ENCODE measurements around the gene DSCAM.

DSCAM gene

DNA sequence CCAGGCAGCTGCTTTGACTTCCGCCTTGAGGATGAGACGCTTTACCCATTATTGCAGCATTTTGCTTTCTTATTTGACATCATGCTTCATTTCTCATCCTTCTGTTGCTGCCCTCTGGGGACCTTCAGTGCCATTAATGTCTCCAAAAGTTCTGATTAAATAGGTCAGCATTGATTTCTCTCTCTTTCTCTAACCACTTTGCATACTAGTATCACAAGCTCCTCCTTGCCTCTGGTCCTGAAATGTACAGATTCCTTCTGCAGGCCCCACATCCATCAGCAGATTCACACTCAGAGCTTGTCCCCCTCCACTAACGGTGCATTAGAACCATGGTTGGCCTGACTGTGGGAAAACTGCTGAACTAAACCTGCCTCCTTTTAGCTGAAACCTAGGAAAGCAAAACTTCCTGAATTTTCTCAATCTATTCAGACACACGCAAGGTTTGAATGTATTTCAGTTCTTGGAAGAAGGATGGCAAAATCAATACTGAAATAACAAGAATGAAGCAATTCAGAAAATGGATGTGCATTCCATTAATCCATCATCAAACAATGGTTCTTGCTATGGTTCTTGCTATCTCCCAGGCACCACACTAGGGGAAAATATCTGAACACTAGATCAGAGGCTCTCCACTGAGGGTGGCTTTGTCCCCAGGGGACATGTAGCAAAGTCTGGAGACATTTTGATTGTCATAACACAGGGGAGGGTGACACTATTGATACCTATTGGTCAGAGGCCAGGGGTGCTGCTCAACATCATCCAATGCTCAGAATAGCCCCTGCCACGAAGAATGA, 825.2 kb downstream of the DSCAM start:
- Histone ChIP-seq H3K27ac (replicated peaks) (no peak overlapping the region), H3K4me3 (replicated peaks; ENCODE audit: insufficient read depth, low read length) (no peak overlapping the region), H3K27me3 (ENCODE audit: insufficient read depth, poor library complexity, severe bottlenecking) (no peaks in the 10 kb centered on the region)
- TF ChIP-seq POLR2AphosphoS5 (IDR thresholded peaks at IDR 0.05; ENCODE audit: low read depth) = no peak
- TF ChIP-seq, protein P1, sequence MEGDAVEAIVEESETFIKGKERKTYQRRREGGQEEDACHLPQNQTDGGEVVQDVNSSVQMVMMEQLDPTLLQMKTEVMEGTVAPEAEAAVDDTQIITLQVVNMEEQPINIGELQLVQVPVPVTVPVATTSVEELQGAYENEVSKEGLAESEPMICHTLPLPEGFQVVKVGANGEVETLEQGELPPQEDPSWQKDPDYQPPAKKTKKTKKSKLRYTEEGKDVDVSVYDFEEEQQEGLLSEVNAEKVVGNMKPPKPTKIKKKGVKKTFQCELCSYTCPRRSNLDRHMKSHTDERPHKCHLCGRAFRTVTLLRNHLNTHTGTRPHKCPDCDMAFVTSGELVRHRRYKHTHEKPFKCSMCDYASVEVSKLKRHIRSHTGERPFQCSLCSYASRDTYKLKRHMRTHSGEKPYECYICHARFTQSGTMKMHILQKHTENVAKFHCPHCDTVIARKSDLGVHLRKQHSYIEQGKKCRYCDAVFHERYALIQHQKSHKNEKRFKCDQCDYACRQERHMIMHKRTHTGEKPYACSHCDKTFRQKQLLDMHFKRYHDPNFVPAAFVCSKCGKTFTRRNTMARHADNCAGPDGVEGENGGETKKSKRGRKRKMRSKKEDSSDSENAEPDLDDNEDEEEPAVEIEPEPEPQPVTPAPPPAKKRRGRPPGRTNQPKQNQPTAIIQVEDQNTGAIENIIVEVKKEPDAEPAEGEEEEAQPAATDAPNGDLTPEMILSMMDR (IDR thresholded peaks at IDR 0.05; ENCODE audit: insufficient read depth, low read length) = no peak
- DNase-seq (ENCODE audit: low read depth in 1 of 2, low spot score in 1 of 2) = no peak

DNA sequence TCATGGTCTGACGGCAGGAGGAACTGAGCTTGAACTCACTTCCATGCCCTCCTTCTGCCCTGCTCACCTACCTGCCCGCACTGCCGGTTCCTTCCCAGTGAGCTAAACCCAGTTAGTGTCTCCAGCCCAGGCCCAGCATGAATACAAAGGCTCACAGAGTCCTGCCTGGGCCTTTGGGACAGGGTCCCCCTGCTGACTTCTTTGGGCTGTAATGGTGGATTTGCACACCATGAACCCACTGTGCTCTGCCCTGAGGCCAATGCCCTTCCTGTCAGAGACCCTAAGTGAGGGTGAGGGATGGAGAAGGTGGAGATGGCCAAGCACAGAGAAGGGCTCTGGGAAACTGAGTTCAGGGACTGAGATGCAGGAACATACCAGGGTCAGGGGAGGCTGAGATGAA, 826.3 kb downstream of the DSCAM start:
- DNase-seq (ENCODE audit: low read depth in 1 of 2, low spot score in 1 of 2) = no peak
- Histone ChIP-seq H3K4me3 (replicated peaks; ENCODE audit: insufficient read depth, low read length) (no peak overlapping the region), H3K27ac (replicated peaks) (no peak overlapping the region), H3K27me3 (ENCODE audit: insufficient read depth, poor library complexity, severe bottlenecking) (no peaks in the 10 kb centered on the region)
- TF ChIP-seq GABPA (IDR thresholded peaks at IDR 0.05; ENCODE audit: low read depth) (no peak), SPI1 (IDR thresholded peaks at IDR 0.05; ENCODE audit: borderline replicate concordance, low read depth) (no peak), POLR2AphosphoS5 (IDR thresholded peaks at IDR 0.05; ENCODE audit: low read depth) (no peak)
- TF ChIP-seq, protein P2, sequence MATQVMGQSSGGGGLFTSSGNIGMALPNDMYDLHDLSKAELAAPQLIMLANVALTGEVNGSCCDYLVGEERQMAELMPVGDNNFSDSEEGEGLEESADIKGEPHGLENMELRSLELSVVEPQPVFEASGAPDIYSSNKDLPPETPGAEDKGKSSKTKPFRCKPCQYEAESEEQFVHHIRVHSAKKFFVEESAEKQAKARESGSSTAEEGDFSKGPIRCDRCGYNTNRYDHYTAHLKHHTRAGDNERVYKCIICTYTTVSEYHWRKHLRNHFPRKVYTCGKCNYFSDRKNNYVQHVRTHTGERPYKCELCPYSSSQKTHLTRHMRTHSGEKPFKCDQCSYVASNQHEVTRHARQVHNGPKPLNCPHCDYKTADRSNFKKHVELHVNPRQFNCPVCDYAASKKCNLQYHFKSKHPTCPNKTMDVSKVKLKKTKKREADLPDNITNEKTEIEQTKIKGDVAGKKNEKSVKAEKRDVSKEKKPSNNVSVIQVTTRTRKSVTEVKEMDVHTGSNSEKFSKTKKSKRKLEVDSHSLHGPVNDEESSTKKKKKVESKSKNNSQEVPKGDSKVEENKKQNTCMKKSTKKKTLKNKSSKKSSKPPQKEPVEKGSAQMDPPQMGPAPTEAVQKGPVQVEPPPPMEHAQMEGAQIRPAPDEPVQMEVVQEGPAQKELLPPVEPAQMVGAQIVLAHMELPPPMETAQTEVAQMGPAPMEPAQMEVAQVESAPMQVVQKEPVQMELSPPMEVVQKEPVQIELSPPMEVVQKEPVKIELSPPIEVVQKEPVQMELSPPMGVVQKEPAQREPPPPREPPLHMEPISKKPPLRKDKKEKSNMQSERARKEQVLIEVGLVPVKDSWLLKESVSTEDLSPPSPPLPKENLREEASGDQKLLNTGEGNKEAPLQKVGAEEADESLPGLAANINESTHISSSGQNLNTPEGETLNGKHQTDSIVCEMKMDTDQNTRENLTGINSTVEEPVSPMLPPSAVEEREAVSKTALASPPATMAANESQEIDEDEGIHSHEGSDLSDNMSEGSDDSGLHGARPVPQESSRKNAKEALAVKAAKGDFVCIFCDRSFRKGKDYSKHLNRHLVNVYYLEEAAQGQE (IDR thresholded peaks at IDR 0.05; ENCODE audit: insufficient replicate concordance, low read depth) = no peak
- TF ChIP-seq, protein P1 (IDR thresholded peaks at IDR 0.05; ENCODE audit: insufficient read depth, low read length) = no peak

DNA sequence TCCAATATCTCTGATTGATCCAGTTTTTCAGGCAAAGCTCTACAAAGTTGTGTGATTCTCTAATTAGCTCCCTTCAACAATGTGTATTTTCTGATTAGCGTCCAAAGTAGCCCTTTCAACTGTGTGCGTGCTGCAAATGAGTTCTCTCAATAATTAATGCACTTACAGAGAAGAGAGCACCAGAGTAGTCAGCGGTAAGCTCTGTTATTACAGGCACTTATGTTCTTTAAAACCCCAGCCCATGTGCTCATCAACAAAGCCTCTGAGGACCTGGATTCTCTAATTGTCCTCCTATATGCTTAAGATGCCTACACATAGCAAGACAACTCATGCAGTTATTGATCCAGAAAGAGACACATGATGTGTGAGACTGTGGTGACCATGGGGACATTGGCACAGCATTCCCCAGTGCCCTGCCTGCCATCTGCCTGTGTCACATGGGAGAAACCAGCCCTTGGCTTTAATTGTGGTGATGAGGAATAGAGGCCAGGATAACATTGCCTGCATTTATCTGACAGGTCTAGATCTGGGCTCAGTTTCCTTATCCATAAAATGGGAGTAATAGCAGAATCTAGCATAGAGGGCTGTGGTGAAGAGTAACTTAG, 828.0 kb downstream of the DSCAM start:
- TF ChIP-seq POLR2AphosphoS5 (IDR thresholded peaks at IDR 0.05; ENCODE audit: low read depth) = no peak
- no peak for TF ChIP-seq GABPA (IDR thresholded peaks at IDR 0.05; ENCODE audit: low read depth)
- TF ChIP-seq, protein P2 (IDR thresholded peaks at IDR 0.05; ENCODE audit: insufficient replicate concordance, low read depth) = no peak
- H3K4me3 ChIP-seq (replicated peaks; ENCODE audit: insufficient read depth, low read length) = no peak overlapping the region
- no peaks in the 10 kb centered on the region for H3K27me3 ChIP-seq (ENCODE audit: insufficient read depth, poor library complexity, severe bottlenecking)
- DNase-seq (ENCODE audit: low read depth in 1 of 2, low spot score in 1 of 2) = no peak
- no peak overlapping the region for H3K27ac ChIP-seq (replicated peaks)

DNA sequence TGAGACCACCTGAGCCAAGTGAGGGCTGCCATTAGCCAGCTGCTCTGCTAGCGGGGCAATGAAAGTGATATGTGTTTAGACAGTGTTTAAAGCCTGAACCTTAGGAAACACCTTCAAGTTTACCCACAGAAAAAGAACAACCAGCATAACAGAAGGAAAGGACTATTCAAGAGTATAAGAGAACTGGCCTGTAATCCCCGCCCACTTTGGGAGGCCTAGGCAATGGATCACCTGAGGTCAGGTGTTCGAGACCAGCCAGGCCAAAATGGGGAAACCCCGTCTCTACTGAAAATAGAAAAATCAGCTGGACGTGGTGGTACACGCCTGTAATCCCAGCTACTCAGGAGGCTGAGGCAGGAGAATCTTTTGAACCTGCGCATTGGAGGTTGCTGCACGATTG, 830.3 kb downstream of the DSCAM start:
- H3K27ac ChIP-seq (replicated peaks) = no peak overlapping the region
- TF ChIP-seq, protein P1 (IDR thresholded peaks at IDR 0.05; ENCODE audit: insufficient read depth, low read length) = no peak
- TF ChIP-seq, protein P2 (IDR thresholded peaks at IDR 0.05; ENCODE audit: insufficient replicate concordance, low read depth) = no peak
- no peak for TF ChIP-seq POLR2AphosphoS5 (IDR thresholded peaks at IDR 0.05; ENCODE audit: low read depth)
- TF ChIP-seq GABPA (IDR thresholded peaks at IDR 0.05; ENCODE audit: low read depth) = no peak
- no peak for TF ChIP-seq SPI1 (IDR thresholded peaks at IDR 0.05; ENCODE audit: borderline replicate concordance, low read depth)
- H3K4me3 ChIP-seq (replicated peaks; ENCODE audit: insufficient read depth, low read length) = no peak overlapping the region
- H3K27me3 ChIP-seq (ENCODE audit: insufficient read depth, poor library complexity, severe bottlenecking) = no peaks in the 10 kb centered on the region
- DNase-seq (ENCODE audit: low read depth in 1 of 2, low spot score in 1 of 2) = no peak
